GM21381 (cell line): ENCODE results near the gene NTNG2.
"Not testable (repeated sequence)": the region's sequence is repeated elsewhere in the genome, so short reads cannot be mapped to it uniquely, and the experiment has no call there.

Experiments
- ATAC-seq: cut with Tn5 transposase; IDR thresholded peaks from one replicate; pipeline ENCODE4 v1.9.1; 2021; ENCODE audit warnings: mild to moderate bottlenecking, moderate library complexity; ENCODE audit not compliant: unreplicated experiment

The NTNG2 gene

GRCh38 chr9:132247942-132248341 is 86.1 kb downstream of the NTNG2 start:
- ATAC-seq = no peak

GRCh38 chr9:132249123-132249522 is 87.3 kb downstream of the NTNG2 start:
- ATAC-seq = no peak

- ATAC-seq = no peak
Observed at GRCh38 chr9:132249690-132250089, 87.8 kb downstream of the NTNG2 start.

GRCh38 chr9:132250324-132251262 is 88.7 kb downstream of the NTNG2 start:
- ATAC-seq = no peak

- ATAC-seq = no peak
Observed at GRCh38 chr9:132260846-132261245, 99.0 kb downstream of the NTNG2 start.

- ATAC-seq = no peak
Observed at GRCh38 chr9:132266017-132266416, 104.2 kb downstream of the NTNG2 start.

- ATAC-seq = no peak
Observed at GRCh38 chr9:132267660-132268059, 105.8 kb downstream of the NTNG2 start.

GRCh38 chr9:132268725-132269352 is 107.0 kb downstream of the NTNG2 start:
- ATAC-seq = no peak

GRCh38 chr9:132269704-132270516 is 108.1 kb downstream of the NTNG2 start:
- not testable (repeated sequence) for ATAC-seq

- no peak for ATAC-seq
Observed at GRCh38 chr9:132274861-132275260, 113.0 kb downstream of the NTNG2 start.

- no peak for ATAC-seq
Observed at GRCh38 chr9:132283165-132283564, 121.3 kb downstream of the NTNG2 start.

- no peak for ATAC-seq
Observed at GRCh38 chr9:132283863-132284262, 122.0 kb downstream of the NTNG2 start.

GRCh38 chr9:132287256-132287760 is 125.5 kb downstream of the NTNG2 start:
- no peak for ATAC-seq

- ATAC-seq = no peak
Observed at GRCh38 chr9:132288361-132288760, 126.5 kb downstream of the NTNG2 start.

GRCh38 chr9:132288966-132289365 is 127.1 kb downstream of the NTNG2 start:
- no peak for ATAC-seq

- ATAC-seq = no peak
Observed at GRCh38 chr9:132293145-132293721, 131.4 kb downstream of the NTNG2 start.
